GM12801 (cell line): ENCODE results near the gene SNX18.

ENCODE experiments used
- TF ChIP-seq, protein P1 (sequence below): IDR thresholded peaks from one replicate; pipeline ENCODE4 v1.5.1; 2011; ENCODE audit warnings: control low read depth; ENCODE audit not compliant: insufficient read length; ENCODE audit errors: extremely low read depth

SNX18 gene, protein sequence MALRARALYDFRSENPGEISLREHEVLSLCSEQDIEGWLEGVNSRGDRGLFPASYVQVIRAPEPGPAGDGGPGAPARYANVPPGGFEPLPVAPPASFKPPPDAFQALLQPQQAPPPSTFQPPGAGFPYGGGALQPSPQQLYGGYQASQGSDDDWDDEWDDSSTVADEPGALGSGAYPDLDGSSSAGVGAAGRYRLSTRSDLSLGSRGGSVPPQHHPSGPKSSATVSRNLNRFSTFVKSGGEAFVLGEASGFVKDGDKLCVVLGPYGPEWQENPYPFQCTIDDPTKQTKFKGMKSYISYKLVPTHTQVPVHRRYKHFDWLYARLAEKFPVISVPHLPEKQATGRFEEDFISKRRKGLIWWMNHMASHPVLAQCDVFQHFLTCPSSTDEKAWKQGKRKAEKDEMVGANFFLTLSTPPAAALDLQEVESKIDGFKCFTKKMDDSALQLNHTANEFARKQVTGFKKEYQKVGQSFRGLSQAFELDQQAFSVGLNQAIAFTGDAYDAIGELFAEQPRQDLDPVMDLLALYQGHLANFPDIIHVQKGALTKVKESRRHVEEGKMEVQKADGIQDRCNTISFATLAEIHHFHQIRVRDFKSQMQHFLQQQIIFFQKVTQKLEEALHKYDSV

DNA sequence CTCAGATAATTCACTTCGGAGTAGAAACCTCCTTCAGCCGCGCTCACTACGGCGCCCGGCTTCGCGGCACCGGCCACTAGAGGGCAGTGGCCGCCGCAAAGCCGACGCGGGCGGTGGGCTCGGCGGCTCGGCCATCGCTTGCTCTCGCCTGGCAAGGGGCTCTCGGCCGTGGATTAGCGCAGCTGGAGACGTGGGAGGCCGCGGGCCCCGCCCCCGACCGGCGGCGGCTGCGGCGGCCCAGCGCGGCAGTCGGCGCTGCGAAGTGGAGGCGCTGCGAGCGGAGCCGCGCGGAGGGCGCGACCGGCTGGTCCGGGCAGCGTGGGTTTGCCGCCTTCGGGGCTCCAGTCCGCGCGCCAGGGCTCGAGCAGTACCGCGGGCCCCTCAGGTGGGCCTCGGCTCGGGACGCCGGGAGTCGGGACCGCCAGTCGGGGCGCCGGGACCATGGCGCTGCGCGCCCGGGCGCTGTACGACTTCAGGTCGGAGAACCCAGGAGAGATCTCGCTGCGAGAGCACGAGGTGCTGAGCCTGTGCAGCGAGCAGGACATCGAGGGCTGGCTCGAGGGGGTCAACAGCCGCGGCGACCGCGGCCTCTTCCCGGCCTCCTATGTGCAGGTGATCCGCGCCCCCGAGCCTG is at the start of gene SNX18:
Gene SNX18, plus strand, starts transcription at position 248 of the 634 bp plus-strand sequence. Its CDS starts 194 bp downstream, at position 442.
- TF ChIP-seq, protein P1, sequence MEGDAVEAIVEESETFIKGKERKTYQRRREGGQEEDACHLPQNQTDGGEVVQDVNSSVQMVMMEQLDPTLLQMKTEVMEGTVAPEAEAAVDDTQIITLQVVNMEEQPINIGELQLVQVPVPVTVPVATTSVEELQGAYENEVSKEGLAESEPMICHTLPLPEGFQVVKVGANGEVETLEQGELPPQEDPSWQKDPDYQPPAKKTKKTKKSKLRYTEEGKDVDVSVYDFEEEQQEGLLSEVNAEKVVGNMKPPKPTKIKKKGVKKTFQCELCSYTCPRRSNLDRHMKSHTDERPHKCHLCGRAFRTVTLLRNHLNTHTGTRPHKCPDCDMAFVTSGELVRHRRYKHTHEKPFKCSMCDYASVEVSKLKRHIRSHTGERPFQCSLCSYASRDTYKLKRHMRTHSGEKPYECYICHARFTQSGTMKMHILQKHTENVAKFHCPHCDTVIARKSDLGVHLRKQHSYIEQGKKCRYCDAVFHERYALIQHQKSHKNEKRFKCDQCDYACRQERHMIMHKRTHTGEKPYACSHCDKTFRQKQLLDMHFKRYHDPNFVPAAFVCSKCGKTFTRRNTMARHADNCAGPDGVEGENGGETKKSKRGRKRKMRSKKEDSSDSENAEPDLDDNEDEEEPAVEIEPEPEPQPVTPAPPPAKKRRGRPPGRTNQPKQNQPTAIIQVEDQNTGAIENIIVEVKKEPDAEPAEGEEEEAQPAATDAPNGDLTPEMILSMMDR = no peak

DNA sequence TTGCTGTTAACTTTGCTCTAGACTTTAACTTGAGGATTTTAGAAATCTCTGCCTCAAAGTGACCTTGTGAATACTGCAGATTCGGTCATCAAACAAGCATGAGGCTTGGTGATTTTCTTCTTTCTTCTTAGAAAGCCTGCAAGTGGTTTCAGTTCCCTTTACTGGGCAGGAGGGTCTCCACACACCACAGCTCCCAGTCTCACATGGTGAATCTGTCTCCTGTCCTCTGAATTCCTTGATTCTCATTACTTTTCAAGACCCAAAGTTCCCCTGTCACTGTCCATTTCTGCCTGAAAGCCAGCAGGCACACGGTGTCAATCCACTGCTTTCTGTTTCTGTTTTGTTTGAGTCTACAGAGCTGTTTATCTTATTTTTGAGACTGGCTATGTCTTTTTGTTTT is 47.9 kb upstream of the SNX18 start:
- TF ChIP-seq, protein P1 = no peak

DNA sequence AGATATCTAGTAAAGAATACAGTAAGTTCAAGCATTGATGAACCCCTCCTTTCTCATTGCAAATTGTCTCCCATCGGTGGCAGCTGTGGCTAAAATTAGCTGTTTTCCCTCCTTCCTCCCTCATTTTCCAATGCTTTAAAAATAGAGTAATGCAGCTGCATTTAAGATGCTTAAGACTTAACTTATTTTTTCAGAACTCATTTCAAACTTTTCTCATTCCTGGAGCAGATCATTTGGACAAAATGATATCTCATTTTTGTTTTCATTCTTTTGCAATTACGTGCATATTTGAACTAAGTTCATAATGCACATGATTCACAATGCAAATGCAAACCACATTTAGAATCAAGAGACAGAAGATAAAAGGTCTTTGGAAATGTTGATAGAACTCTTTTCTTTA is 47.4 kb upstream of the SNX18 start:
- TF ChIP-seq, protein P1 = no peak

DNA sequence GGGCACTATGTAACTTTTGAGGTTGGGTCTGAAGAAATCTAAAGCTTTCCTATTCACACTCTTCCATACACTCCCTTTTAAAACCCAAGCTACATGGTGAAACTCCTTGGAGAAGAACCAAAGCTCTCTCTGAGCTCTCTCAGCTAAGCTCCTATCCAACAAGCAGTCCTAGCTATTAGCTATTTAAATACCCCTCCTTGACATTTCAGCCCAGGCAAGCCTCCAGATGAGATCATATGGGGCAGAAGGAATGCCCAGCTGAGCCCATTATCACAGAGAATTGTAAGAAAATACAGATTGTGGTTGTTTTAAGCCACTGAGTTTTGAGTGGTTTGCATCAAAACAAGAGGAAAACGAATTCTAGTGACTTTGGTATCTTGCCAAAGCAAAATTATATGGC is 46.9 kb upstream of the SNX18 start:
- TF ChIP-seq, protein P1 = no peak

DNA sequence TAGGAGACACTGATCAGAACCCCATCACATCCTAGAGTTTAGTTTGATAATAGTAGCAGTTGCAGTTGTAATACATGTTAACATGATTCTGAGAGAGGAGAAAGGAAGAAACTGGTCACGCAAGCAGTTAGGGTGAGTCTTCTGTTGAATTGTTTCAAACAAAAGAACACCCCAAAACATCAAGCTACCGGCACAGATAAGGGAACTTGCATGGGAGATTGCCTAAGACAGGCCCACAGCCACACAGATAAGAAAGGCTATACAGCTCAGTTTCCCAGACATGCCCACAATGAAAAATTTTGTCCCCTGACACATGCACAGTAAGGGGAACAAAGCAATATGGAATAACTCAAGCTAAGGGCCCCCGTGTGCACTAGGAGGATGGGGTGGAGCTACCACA is 46.2 kb upstream of the SNX18 start:
- TF ChIP-seq, protein P1 = no peak

DNA sequence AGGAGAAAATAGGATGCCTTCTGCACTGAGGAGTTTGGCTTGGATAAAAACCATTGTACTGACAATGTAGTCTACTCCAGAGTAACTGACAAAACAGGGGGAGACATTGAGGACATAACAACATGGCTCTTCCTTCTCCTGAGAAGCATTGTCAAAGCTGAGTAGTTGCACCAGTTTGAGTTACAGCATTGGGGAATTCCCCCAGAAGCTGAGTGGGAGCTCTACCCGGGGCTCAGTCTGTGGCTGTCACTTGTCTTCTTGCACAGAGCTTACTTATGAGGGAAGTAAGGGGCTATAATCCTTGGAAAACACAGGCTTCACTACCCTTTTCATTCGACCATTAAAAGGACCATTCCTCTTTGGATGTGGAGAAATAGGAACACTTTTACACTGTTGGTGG is 40.9 kb upstream of the SNX18 start:
- TF ChIP-seq, protein P1 = no peak

DNA sequence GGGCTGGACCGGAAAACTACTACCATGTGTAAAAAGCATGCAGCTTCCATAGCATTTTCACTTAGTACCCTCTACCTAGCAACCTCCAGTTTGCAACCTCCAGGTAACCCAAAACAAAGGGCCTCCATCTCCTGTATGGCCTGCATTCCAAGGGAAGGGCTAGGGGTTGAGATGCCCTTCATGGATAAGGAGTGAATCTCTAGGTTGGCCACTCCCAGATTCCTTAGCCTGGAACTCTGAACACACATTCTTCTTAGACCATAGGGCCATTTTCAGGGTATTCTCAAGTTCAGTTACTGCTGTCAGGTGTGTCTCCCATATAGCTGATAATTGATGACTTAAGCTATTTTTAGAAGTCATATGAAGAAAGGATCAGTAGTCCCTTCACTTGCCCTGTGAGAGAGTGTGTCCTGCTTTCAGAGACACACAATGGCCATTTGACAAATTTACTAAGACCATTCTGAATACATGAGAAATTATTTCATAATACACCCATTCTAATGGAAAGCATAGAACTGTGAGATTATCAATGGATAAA is 39.5 kb upstream of the SNX18 start:
- TF ChIP-seq, protein P1 = no peak
